H9 (cell line): ENCODE data around the gene CLEC3A. TPM values are rescaled to one million over a fixed set of nuclear protein-coding genes. Genes with fewer than 3 reads are reported as not detected.

Experiments
- DNase-seq: peaks from one replicate; pipeline ENCODE4 v3.0.0-alpha.2; 2017
- H2AFZ ChIP-seq: one replicate; pipeline ENCODE4 v1.6.1; 2013; ENCODE audit warnings: mild to moderate bottlenecking, low read length, control low read depth, moderate library complexity
- H2AK5ac ChIP-seq: 2 replicates; pipeline ENCODE4 v1.6.1; 2013; ENCODE audit warnings: low read length, control low read depth, mixed read lengths; ENCODE audit not compliant: insufficient read length
- H2BK120ac ChIP-seq: one replicate; pipeline ENCODE4 v1.6.1; 2013; ENCODE audit warnings: low read depth, mild to moderate bottlenecking, low read length, control low read depth, inconsistent platforms; ENCODE audit not compliant: poor library complexity, severe bottlenecking
- H2BK12ac ChIP-seq: 2 replicates; pipeline ENCODE4 v1.6.1; 2013; ENCODE audit warnings: low read length, control low read depth, mixed read lengths, low read depth; ENCODE audit not compliant: insufficient read length
- H2BK15ac ChIP-seq: 2 replicates; pipeline ENCODE4 v1.6.1; 2013; ENCODE audit warnings: low read depth, low read length, control low read depth
- H2BK20ac ChIP-seq: one replicate; pipeline ENCODE4 v1.6.1; 2013; ENCODE audit warnings: low read depth, mild to moderate bottlenecking, low read length, control low read depth, inconsistent platforms; ENCODE audit not compliant: poor library complexity, severe bottlenecking
- H2BK5ac ChIP-seq: 2 replicates; pipeline ENCODE4 v1.6.1; 2013; ENCODE audit warnings: low read length, control low read depth, mixed read lengths; ENCODE audit not compliant: insufficient read length
- H3K14ac ChIP-seq: 2 replicates; pipeline ENCODE4 v1.6.1; 2013; ENCODE audit warnings: low read length, control low read depth; ENCODE audit not compliant: insufficient read depth
- H3K18ac ChIP-seq: 2 replicates; pipeline ENCODE4 v1.6.1; 2013; ENCODE audit warnings: low read depth, mild to moderate bottlenecking, mixed read lengths, low read length, control low read depth; ENCODE audit not compliant: insufficient read length
- H3K23ac ChIP-seq: 2 replicates; pipeline ENCODE4 v1.6.1; 2013; ENCODE audit warnings: low read length, control low read depth, mixed read lengths, low read depth; ENCODE audit not compliant: insufficient read length
- H3K23me2 ChIP-seq: 2 replicates; pipeline ENCODE4 v1.6.1; 2013; ENCODE audit warnings: low read depth, mild to moderate bottlenecking, mixed read lengths, low read length, control low read depth; ENCODE audit not compliant: insufficient read length, poor library complexity, severe bottlenecking
- H3K27ac ChIP-seq: 2 replicates; pipeline ENCODE4 v1.5.1; 2013; ENCODE audit warnings: low read length, control low read depth, mixed read lengths, low read depth; ENCODE audit not compliant: insufficient read length
- H3K27me3 ChIP-seq: 2 replicates; pipeline ENCODE4 v1.6.1; 2013; ENCODE audit warnings: low read length, control low read depth, inconsistent platforms; ENCODE audit not compliant: insufficient read depth
- H3K4ac ChIP-seq: 2 replicates; pipeline ENCODE4 v1.6.1; 2013; ENCODE audit warnings: low read depth, mild to moderate bottlenecking, control low read depth, inconsistent platforms, low read length, moderate library complexity
- H3K4me1 ChIP-seq: 2 replicates; pipeline ENCODE4 v1.6.1; 2013; ENCODE audit warnings: low read length, control low read depth, inconsistent platforms; ENCODE audit not compliant: insufficient read depth
- H3K4me2 ChIP-seq: 2 replicates; pipeline ENCODE4 v1.6.1; 2013; ENCODE audit warnings: low read length, control low read depth, mixed read lengths; ENCODE audit not compliant: insufficient read length, insufficient read depth
- H3K56ac ChIP-seq: 2 replicates; pipeline ENCODE4 v1.6.1; 2013; ENCODE audit warnings: low read depth, mild to moderate bottlenecking, mixed read lengths, low read length, control low read depth; ENCODE audit not compliant: insufficient read length
- H3K79me1 ChIP-seq: 2 replicates; pipeline ENCODE4 v1.6.1; 2013; ENCODE audit warnings: low read depth, mild to moderate bottlenecking, moderate library complexity, low read length, control low read depth, inconsistent platforms; ENCODE audit not compliant: insufficient read depth, poor library complexity, severe bottlenecking
- H3K79me2 ChIP-seq: 2 replicates; pipeline ENCODE4 v1.6.1; 2013; ENCODE audit warnings: low read length, control low read depth, inconsistent platforms; ENCODE audit not compliant: insufficient read depth
- H3K9ac ChIP-seq: 2 replicates; pipeline ENCODE4 v1.6.1; 2013; ENCODE audit warnings: low read length, control low read depth, mixed read lengths; ENCODE audit not compliant: insufficient read length; ENCODE audit errors: extremely low read depth
- H3K9me3 ChIP-seq: one replicate; pipeline ENCODE4 v1.6.1; 2013; ENCODE audit warnings: low read depth, low read length, inconsistent platforms; ENCODE audit not compliant: control insufficient read depth
- H3T11ph ChIP-seq: one replicate; pipeline ENCODE4 v1.6.1; 2013; ENCODE audit warnings: mild to moderate bottlenecking, low read length, control low read depth, inconsistent platforms
- H4K20me1 ChIP-seq: one replicate; pipeline ENCODE4 v1.6.1; 2013; ENCODE audit not compliant: control insufficient read depth, insufficient read length, insufficient read depth
- H4K5ac ChIP-seq: 2 replicates; pipeline ENCODE4 v1.6.1; 2013; ENCODE audit warnings: low read depth, mild to moderate bottlenecking, mixed read lengths, low read length, control low read depth; ENCODE audit not compliant: insufficient read length
- H4K8ac ChIP-seq: replicated peaks from 2 replicates; pipeline ENCODE4 v1.6.1; 2013; ENCODE audit warnings: low read length, control low read depth, mixed read lengths, low read depth; ENCODE audit not compliant: insufficient read length
- H4K91ac ChIP-seq: 2 replicates; pipeline ENCODE4 v1.6.1; 2013; ENCODE audit warnings: low read depth, mild to moderate bottlenecking, moderate library complexity, mixed read lengths, low read length, control low read depth; ENCODE audit not compliant: insufficient read length
- H3K27ac Mint-ChIP-seq, 3 experiments: 2 replicates in 2 of 3; 3 replicates in 1 of 3; pipeline ENCODE4 v1.8.0; 2020 to 2021; ENCODE audit warnings: mixed read lengths in 3 of 3, mild to moderate bottlenecking in 1 of 3, moderate library complexity in 1 of 3
- H3K27me3 Mint-ChIP-seq: 2 replicates; pipeline ENCODE4 v1.8.0; 2021; ENCODE audit warnings: low read depth, mild to moderate bottlenecking, moderate library complexity, mixed read lengths
- H3K36me3 Mint-ChIP-seq, 3 experiments: 2 replicates in 2 of 3; 3 replicates in 1 of 3; pipeline ENCODE4 v1.8.0; 2020 to 2021; ENCODE audit warnings: low read depth in 3 of 3, mixed read lengths in 3 of 3; ENCODE audit not compliant: insufficient read depth in 1 of 3
- H3K4me1 Mint-ChIP-seq, 2 experiments: 2 replicates each; pipeline ENCODE4 v1.8.0; 2020; ENCODE audit warnings: mixed read lengths in 2 of 2
- H3K4me3 Mint-ChIP-seq, 2 experiments: 2 replicates in 1 of 2; 3 replicates in 1 of 2; pipeline ENCODE4 v1.8.0; 2020 to 2021; ENCODE audit warnings: mild to moderate bottlenecking in 2 of 2, mixed read lengths in 2 of 2, moderate library complexity in 1 of 2
- H3K9me3 Mint-ChIP-seq, 2 experiments: 2 replicates in 1 of 2; 3 replicates in 1 of 2; pipeline ENCODE4 v1.8.0; 2020; ENCODE audit warnings: mild to moderate bottlenecking in 2 of 2, mixed read lengths in 2 of 2, moderate library complexity in 1 of 2
- WGBS: extraction: QIAGEN DNeasy Blood & Tissue Kit; methylation state at CpG from one replicate; pipeline ENCODE4 v1.1.7; 2013; ENCODE audit warnings: missing lambda C conversion rate, low lambda C conversion rate, mixed read lengths; ENCODE audit not compliant: insufficient read length; ENCODE audit errors: extremely low coverage; 5-methylcytosine and 5-hydroxymethylcytosine counted together
- total RNA-seq: library from RNA; stranded (reverse); gene quantifications from 2 replicates; pipeline ENCODE4 v1.2.1, GENCODE V29; 2021
- TF ChIP-seq, protein P1 (sequence below): fragments of 200-600 bp; sonication (generic); conservative IDR thresholded peaks from 3 replicates; pipeline ENCODE4 v1.8.0; 2021; ENCODE audit warnings: antibody characterized with exemption, mild to moderate bottlenecking

CLEC3A gene
- total RNA-seq, 1 experiment from 2014 or later, result not detected

DNA sequence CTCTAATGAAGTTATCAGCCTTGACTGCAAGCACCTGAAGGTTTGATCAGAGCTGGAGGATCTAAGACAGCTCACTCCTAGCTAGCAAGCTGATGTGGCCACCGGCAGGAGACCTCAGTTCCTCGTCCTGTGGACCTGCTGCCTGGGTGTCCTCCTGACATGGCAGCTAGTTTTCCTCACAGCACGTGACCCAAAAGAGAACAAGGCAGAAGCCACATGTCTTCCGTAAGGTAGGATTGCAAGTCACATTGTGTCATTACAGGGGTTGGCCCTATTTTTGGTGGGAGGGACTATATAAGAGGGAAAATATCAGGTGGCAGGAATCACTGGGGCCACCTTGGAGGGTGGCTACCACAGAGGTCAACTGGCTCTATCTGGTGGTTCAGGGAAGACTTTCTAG is 59.0 kb downstream of the CLEC3A start:
- DNase-seq, result no peak
- Histone ChIP-seq H3K79me1 (no peaks in the 10 kb centered on the region), H2BK120ac (no peak overlapping the region), H3K23me2 (no peaks in the 10 kb centered on the region), H2AFZ (no peak overlapping the region), H3K27ac (no peak overlapping the region), H3K9ac (no peak overlapping the region), H4K91ac (no peak overlapping the region), H3T11ph (no peak overlapping the region), H3K4ac (no peak overlapping the region), H3K79me2 (no peaks in the 10 kb centered on the region), H4K20me1 (no peaks in the 10 kb centered on the region), H2BK12ac (no peak overlapping the region), H3K23ac (no peak overlapping the region), H2BK15ac (no peak overlapping the region), H3K14ac (no peak overlapping the region), H3K27me3 (peaks cover 34% of the 10 kb centered on the region; the same call in 1 of the 2 replicates), H3K18ac (no peak overlapping the region), H4K8ac (no peak overlapping the region), H2BK5ac (no peak overlapping the region), H3K56ac (no peak overlapping the region), H2AK5ac (no peak overlapping the region), H3K4me2 (no peak overlapping the region), H2BK20ac (no peak overlapping the region), H3K9me3 (no peaks in the 10 kb centered on the region), H4K5ac (no peak overlapping the region), H3K4me1 (no peaks in the 10 kb centered on the region)
- Mint-ChIP-seq H3K27ac (no peak overlapping the region), H3K36me3 (no peaks in the 10 kb centered on the region), H3K4me3 (no peak overlapping the region), H3K4me1 (peaks cover 0 to 5% of the 10 kb centered on the region in 2 experiments; a peak in 1 of 4 replicates), H3K9me3 (no peaks in the 10 kb centered on the region), H3K27me3 (peaks cover 97% of the 10 kb centered on the region)
- TF ChIP-seq, protein P1, sequence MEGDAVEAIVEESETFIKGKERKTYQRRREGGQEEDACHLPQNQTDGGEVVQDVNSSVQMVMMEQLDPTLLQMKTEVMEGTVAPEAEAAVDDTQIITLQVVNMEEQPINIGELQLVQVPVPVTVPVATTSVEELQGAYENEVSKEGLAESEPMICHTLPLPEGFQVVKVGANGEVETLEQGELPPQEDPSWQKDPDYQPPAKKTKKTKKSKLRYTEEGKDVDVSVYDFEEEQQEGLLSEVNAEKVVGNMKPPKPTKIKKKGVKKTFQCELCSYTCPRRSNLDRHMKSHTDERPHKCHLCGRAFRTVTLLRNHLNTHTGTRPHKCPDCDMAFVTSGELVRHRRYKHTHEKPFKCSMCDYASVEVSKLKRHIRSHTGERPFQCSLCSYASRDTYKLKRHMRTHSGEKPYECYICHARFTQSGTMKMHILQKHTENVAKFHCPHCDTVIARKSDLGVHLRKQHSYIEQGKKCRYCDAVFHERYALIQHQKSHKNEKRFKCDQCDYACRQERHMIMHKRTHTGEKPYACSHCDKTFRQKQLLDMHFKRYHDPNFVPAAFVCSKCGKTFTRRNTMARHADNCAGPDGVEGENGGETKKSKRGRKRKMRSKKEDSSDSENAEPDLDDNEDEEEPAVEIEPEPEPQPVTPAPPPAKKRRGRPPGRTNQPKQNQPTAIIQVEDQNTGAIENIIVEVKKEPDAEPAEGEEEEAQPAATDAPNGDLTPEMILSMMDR, result no peak
- no CpG with 5 or more reads among the region's 4 CpGs for WGBS

Other genes with a start within 250 kb of the CLEC3A start
- gene VAT1L, start 234.0 kb upstream of the CLEC3A start, total RNA-seq, result 33.8 and 34.1 TPM in 2 replicates
- 14.4 and 15.6 TPM in 2 replicates for gene WWOX, start 77.1 kb downstream of the CLEC3A start, total RNA-seq